IMR-90 (cell line): ENCODE data around the gene PPY. TPM values are rescaled to one million over a fixed set of nuclear protein-coding genes. Genes with fewer than 3 reads are reported as not detected.

Experiments used
- ATAC-seq: fragments of 200-7000 bp; cut with Tn5 transposase; 2 replicates; pipeline ENCODE4 v1.9.1; 2020; ENCODE audit warnings: low read depth, mild to moderate bottlenecking, moderate library complexity
- BruUV-seq: library from RNA; stranded (reverse); fragments of 400-500 nt; replicated peaks from 2 replicates; lab custom pipeline; 2021; lab: Mats Ljungman, UMichigan
- CTCF ChIA-PET: fragments of 300-600 bp; formaldehyde crosslinking; extraction: SDS; loops from one replicate; lab custom pipeline; 2021; ENCODE audit warnings: antibody characterized with exemption; lab: Yijun Ruan, JAX
- POLR2A ChIA-PET: fragments of 300-600 bp; sonication (Branson Sonifier 250); formaldehyde crosslinking; loops from one replicate; lab custom pipeline; 2022; ENCODE audit warnings: antibody characterized with exemption; ENCODE audit not compliant: unreplicated experiment; lab: Charles Lee
- DNase-seq: peaks from one replicate; pipeline ENCODE4 v3.0.0; 2013
- H2AFZ ChIP-seq: replicated peaks from 2 replicates; pipeline ENCODE3; 2013; ENCODE audit warnings: low read length, mild to moderate bottlenecking; ENCODE audit not compliant: poor library complexity
- H2AK5ac ChIP-seq: 2 replicates; pipeline ENCODE4 v1.6.1; 2013; ENCODE audit warnings: low read depth, low read length, inconsistent platforms
- H2AK9ac ChIP-seq: replicated peaks from 2 replicates; pipeline ENCODE3; 2013; ENCODE audit warnings: mild to moderate bottlenecking, low read depth, low read length, moderate library complexity; ENCODE audit not compliant: poor library complexity
- H2BK120ac ChIP-seq: 2 replicates; pipeline ENCODE4 v1.6.1; 2013; ENCODE audit warnings: low read depth, low read length, inconsistent platforms
- H2BK15ac ChIP-seq: 3 replicates; pipeline ENCODE4 v1.6.1; 2013; ENCODE audit warnings: low read depth, low read length, inconsistent platforms
- H2BK20ac ChIP-seq: 2 replicates; pipeline ENCODE4 v1.6.1; 2013; ENCODE audit warnings: low read depth, mild to moderate bottlenecking, inconsistent platforms, low read length, moderate library complexity
- H2BK5ac ChIP-seq: 2 replicates; pipeline ENCODE4 v1.6.1; 2013; ENCODE audit warnings: mild to moderate bottlenecking, low read depth, low read length, inconsistent platforms; ENCODE audit not compliant: poor library complexity, severe bottlenecking
- H3K14ac ChIP-seq: replicated peaks from 2 replicates; pipeline ENCODE4 v1.6.1; 2013; ENCODE audit warnings: low read depth, low read length, inconsistent platforms
- H3K18ac ChIP-seq: 2 replicates; pipeline ENCODE4 v1.6.1; 2013; ENCODE audit warnings: low read depth, low read length, control low read depth
- H3K23ac ChIP-seq: 2 replicates; pipeline ENCODE4 v1.6.1; 2013; ENCODE audit warnings: low read depth, low read length, inconsistent platforms
- H3K27ac ChIP-seq: 2 replicates; pipeline ENCODE4 v1.5.1; 2013; ENCODE audit warnings: mild to moderate bottlenecking, control low read depth, low read length; ENCODE audit not compliant: insufficient read depth
- H3K27me3 ChIP-seq: 2 replicates; pipeline ENCODE4 v1.6.1; 2013; ENCODE audit warnings: low read length; ENCODE audit not compliant: control insufficient read depth, insufficient read depth
- H3K36me3 ChIP-seq: 2 replicates; pipeline ENCODE4 v1.6.1; 2013; ENCODE audit warnings: low read length, mixed read lengths; ENCODE audit not compliant: control insufficient read depth, insufficient read depth
- H3K4ac ChIP-seq: 2 replicates; pipeline ENCODE4 v1.6.1; 2013; ENCODE audit warnings: low read depth, low read length, inconsistent platforms
- H3K4me1 ChIP-seq: 2 replicates; pipeline ENCODE4 v1.6.1; 2013; ENCODE audit warnings: low read length, mixed read lengths; ENCODE audit not compliant: control insufficient read depth, insufficient read depth
- H3K4me2 ChIP-seq: 2 replicates; pipeline ENCODE4 v1.6.1; 2013; ENCODE audit warnings: low read depth, mild to moderate bottlenecking, control low read depth, low read length, moderate library complexity
- H3K4me3 ChIP-seq: 2 replicates; pipeline ENCODE4 v1.5.1; 2013; ENCODE audit warnings: low read depth, mild to moderate bottlenecking, control low read depth, low read length, moderate library complexity; ENCODE audit not compliant: insufficient read depth
- H3K56ac ChIP-seq: 2 replicates; pipeline ENCODE4 v1.6.1; 2013; ENCODE audit warnings: low read length, inconsistent platforms; ENCODE audit not compliant: insufficient read depth; ENCODE audit errors: extremely low read depth
- H3K79me1 ChIP-seq, 2 experiments: 2 replicates each; pipeline ENCODE4 v1.6.1; 2013; ENCODE audit warnings: low read length in 2 of 2, inconsistent platforms in 1 of 2, low read depth in 1 of 2
- H3K9ac ChIP-seq: 2 replicates; pipeline ENCODE4 v1.6.1; 2013; ENCODE audit warnings: low read depth, low read length, control low read depth
- H3K9me1 ChIP-seq: 2 replicates; pipeline ENCODE4 v1.6.1; 2013; ENCODE audit warnings: low read length, inconsistent platforms; ENCODE audit not compliant: insufficient read depth
- H3K9me3 ChIP-seq: 2 replicates; pipeline ENCODE4 v1.6.1; 2013; ENCODE audit warnings: low read length; ENCODE audit not compliant: control insufficient read depth, insufficient read depth
- H4K20me1 ChIP-seq: 2 replicates; pipeline ENCODE4 v1.6.1; 2013; ENCODE audit warnings: low read length, inconsistent platforms; ENCODE audit not compliant: insufficient read depth
- H4K5ac ChIP-seq: 2 replicates; pipeline ENCODE4 v1.6.1; 2013; ENCODE audit warnings: mild to moderate bottlenecking, low read depth, low read length, control low read depth
- H4K8ac ChIP-seq, 2 experiments: 2 replicates each; pipeline ENCODE4 v1.6.1; 2013; ENCODE audit warnings: low read depth in 2 of 2, low read length in 2 of 2, control low read depth in 1 of 2, inconsistent platforms in 1 of 2
- H4K91ac ChIP-seq: 2 replicates; pipeline ENCODE4 v1.6.1; 2013; ENCODE audit warnings: low read depth, low read length, inconsistent platforms; ENCODE audit not compliant: insufficient read depth
- BHLHE40 ChIP-seq: fragments of 150-350 bp; IDR thresholded peaks from 2 replicates; pipeline ENCODE4 v1.6.1; 2016; ENCODE audit warnings: mild to moderate bottlenecking, low read depth, low read length
- CEBPB ChIP-seq: IDR thresholded peaks from 2 replicates; pipeline ENCODE4 v1.6.1; 2012; ENCODE audit warnings: low read depth, low read length, improper control_type of control experiment
- MXI1 ChIP-seq: IDR thresholded peaks from 2 replicates; pipeline ENCODE4 v1.6.1; 2012; ENCODE audit warnings: low read depth, mild to moderate bottlenecking, low read length, moderate library complexity, borderline replicate concordance
- NFE2L2 ChIP-seq: fragments of 150-350 bp; IDR thresholded peaks from 2 replicates; pipeline ENCODE4 v1.6.1; 2016; ENCODE audit warnings: low read depth, mild to moderate bottlenecking, low read length
- RFX5 ChIP-seq: IDR thresholded peaks from 2 replicates; pipeline ENCODE4 v1.8.0; 2012; ENCODE audit warnings: low read depth, mild to moderate bottlenecking, low read length, moderate library complexity
- WGBS, 2 experiments: methylation state at CpG; one replicate each; pipeline versions ENCODE4 v1.1.5 to v1.1.7; 2013; ENCODE audit warnings: missing lambda C conversion rate in 2 of 2; ENCODE audit not compliant: insufficient read length in 1 of 2; ENCODE audit errors: extremely low coverage in 2 of 2; 5-methylcytosine and 5-hydroxymethylcytosine counted together
- dilution Hi-C: fragments of 300-500 bp; cut with HindIII; formaldehyde crosslinking; loops from one replicate; pipeline ENCODE4 v1.14.3; 2018; ENCODE audit warnings: low sequenced_read_pairs; ENCODE audit not compliant: unreplicated experiment
- in situ Hi-C: fragments of 300-500 bp; cut with MboI; formaldehyde crosslinking; loops from 3 replicates; pipeline ENCODE4 v1.14.3; 2019; ENCODE audit warnings: low sequenced_read_pairs, inconsistent platforms, mixed read lengths
- intact Hi-C: fragments of 100-400 bp; cut with micrococcal nuclease; formaldehyde crosslinking; loops from 2 replicates; pipeline ENCODE4 v1.10.0; 2022
- polyA plus RNA-seq, 3 experiments: library from polyadenylated mRNA; depleted of rRNA; stranded (reverse); fragments of >200 nt; gene quantifications; 2 replicates each; pipeline ENCODE4 v1.2.3, GENCODE V29; 2012; ENCODE audit warnings: low replicate concordance in 1 of 3
- total RNA-seq: library from RNA; depleted of rRNA; stranded (reverse); fragments of >200 nt; gene quantifications from 2 replicates; pipeline ENCODE4 v1.2.3, GENCODE V29; 2012
- TF ChIP-seq, protein P1 (sequence below): conservative IDR thresholded peaks from 2 replicates; pipeline ENCODE4 v1.5.1; 2012; ENCODE audit warnings: mild to moderate bottlenecking, low read depth, low read length, improper control_type of control experiment

The PPY gene
- total and polyA plus RNA-seq, 2 of the 4 experiments (the other 2 are of a cell fraction), result not detected

DNA sequence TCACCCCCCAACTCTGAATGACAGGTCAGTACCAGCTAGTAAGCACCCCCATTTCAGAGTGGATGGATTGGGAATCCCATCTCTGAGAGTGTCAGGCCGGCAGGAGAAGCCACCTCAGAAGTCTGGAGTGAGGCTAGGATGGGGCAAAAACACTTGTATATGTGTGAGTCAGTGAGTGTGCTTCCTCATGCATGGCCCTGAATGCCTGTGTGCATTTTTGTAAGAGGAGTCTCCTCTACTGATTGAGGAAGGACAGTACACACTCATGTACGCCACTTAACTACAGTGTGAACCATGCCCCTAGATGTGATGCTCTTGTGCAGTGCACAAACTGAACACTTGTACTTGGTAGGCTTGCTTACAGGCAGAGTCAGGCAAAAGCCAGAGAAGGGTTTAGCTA lies 39.9 kb upstream of the PPY start:
- in situ Hi-C loops, result no loop called here
- H4K5ac ChIP-seq, result no peak overlapping the region
- H3K9ac ChIP-seq, result no peak overlapping the region
- peaks cover 2% of the 10 kb centered on the region; the same call in 1 of the 2 replicates for H3K4me1 ChIP-seq
- H3K4me3 ChIP-seq, result no peak overlapping the region
- no peak for DNase-seq
- peaks cover 79% of the 10 kb centered on the region for H3K27me3 ChIP-seq
- no peak overlapping the region for H3K23ac ChIP-seq
- H2BK5ac ChIP-seq, result no peak overlapping the region
- ChIA-PET POLR2A (no interaction called here), CTCF (interaction anchor here (1.2 kb wide), 1 partner anchor 19 kb away, joined by 6 read pairs; no protein-coding TSS in a partner anchor)
- BruUV-seq, result no TSS peak
- no peaks in the 10 kb centered on the region for H3K9me3 ChIP-seq
- H3K4me2 ChIP-seq, result no peak overlapping the region
- ATAC-seq, result no peak
- H3K56ac ChIP-seq, result no peak overlapping the region
- H2AFZ ChIP-seq, result no peak overlapping the region
- H2AK5ac ChIP-seq, result no peak overlapping the region
- H2AK9ac ChIP-seq, result no peak overlapping the region
- H2BK120ac ChIP-seq, result no peak overlapping the region
- H4K20me1 ChIP-seq, result no peaks in the 10 kb centered on the region
- H3K79me1 ChIP-seq, result no peaks in the 10 kb centered on the region
- no peak overlapping the region for H3K4ac ChIP-seq
- no peak overlapping the region for H2BK20ac ChIP-seq
- H3K14ac ChIP-seq, result no peak overlapping the region
- H2BK15ac ChIP-seq, result no peak overlapping the region
- no CpG with 5 or more reads among the region's 2 CpGs for WGBS, 2 experiments
- H3K18ac ChIP-seq, result no peak overlapping the region
- no peak overlapping the region for H4K8ac ChIP-seq
- no peaks in the 10 kb centered on the region for H3K9me1 ChIP-seq
- H4K91ac ChIP-seq, result no peak overlapping the region
- intact Hi-C loops, result no loop called here
- no peak for TF ChIP-seq BHLHE40
- TF ChIP-seq NFE2L2, result no peak
- TF ChIP-seq RFX5, result no peak
- TF ChIP-seq MXI1, result no peak
- TF ChIP-seq CEBPB, result no peak
- TF ChIP-seq, protein P1, sequence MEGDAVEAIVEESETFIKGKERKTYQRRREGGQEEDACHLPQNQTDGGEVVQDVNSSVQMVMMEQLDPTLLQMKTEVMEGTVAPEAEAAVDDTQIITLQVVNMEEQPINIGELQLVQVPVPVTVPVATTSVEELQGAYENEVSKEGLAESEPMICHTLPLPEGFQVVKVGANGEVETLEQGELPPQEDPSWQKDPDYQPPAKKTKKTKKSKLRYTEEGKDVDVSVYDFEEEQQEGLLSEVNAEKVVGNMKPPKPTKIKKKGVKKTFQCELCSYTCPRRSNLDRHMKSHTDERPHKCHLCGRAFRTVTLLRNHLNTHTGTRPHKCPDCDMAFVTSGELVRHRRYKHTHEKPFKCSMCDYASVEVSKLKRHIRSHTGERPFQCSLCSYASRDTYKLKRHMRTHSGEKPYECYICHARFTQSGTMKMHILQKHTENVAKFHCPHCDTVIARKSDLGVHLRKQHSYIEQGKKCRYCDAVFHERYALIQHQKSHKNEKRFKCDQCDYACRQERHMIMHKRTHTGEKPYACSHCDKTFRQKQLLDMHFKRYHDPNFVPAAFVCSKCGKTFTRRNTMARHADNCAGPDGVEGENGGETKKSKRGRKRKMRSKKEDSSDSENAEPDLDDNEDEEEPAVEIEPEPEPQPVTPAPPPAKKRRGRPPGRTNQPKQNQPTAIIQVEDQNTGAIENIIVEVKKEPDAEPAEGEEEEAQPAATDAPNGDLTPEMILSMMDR, result no peak
- no peaks in the 10 kb centered on the region for H3K36me3 ChIP-seq
- H3K27ac ChIP-seq, result no peak overlapping the region
- dilution Hi-C loops, result no loop called here
